Activated CD8-positive, alpha-beta memory T cell treated with anti-CD3 and anti-CD28 coated beads for 24 hours (primary cell): ENCODE data around the gene FAM184B.

Experiments used
- DNase-seq: peaks from one replicate; pipeline ENCODE4 v3.0.0-alpha.2; 2020

FAM184B gene

DNA sequence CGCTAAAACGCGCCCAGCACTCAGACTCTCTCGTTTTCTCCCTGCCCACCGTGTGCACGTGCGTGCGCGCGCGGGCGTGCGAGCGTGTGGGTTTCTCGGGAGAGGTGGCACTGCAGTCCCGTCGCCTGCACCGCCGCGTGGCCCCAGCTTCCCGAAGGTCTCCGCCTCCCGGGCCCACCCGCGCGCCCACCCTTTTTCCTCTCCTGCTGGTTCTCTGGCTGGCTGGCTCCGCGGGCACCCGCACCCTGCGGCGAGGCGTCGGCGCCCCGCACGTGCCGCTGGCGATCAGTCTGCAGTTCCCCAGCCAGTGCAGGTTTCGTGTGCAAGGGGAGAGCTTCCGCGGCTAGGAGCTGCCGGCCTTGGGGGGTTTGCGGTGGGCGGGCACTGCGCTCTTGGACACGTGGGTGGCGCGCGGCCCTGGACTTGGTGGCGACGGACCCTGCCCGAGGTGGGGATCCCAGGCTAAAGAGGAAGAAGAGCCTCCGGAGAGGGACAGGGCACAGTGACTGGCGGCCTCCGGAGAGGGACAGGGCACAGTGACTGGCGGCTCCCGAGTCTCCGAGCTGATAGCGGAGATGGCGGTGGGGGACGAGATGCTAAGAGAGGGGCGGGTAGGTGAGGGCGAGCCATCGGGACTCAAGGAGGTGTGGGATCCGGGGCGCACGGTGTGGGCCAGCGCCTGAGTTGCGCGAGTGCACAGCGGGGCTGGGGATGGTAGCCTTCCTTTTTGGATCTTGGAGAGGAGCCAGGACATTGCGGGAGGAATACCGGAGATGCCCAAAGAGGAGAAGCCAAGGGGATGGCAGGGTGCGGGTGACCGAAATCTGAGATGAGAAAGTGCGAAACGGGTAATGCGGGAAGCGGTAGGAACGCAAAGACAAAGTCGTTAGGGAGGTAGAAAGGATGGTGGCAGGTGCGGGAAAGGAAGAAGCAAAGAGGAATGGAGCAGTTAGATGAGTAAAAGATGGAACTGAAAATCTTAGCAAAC, at the start of gene FAM184B:
FAM184B (minus strand) TSS at position 322 of the 988 bp plus-strand sequence. CDS start 322 bp downstream, outside the sequence.
- DNase-seq, result peak; percentile 60

DNA sequence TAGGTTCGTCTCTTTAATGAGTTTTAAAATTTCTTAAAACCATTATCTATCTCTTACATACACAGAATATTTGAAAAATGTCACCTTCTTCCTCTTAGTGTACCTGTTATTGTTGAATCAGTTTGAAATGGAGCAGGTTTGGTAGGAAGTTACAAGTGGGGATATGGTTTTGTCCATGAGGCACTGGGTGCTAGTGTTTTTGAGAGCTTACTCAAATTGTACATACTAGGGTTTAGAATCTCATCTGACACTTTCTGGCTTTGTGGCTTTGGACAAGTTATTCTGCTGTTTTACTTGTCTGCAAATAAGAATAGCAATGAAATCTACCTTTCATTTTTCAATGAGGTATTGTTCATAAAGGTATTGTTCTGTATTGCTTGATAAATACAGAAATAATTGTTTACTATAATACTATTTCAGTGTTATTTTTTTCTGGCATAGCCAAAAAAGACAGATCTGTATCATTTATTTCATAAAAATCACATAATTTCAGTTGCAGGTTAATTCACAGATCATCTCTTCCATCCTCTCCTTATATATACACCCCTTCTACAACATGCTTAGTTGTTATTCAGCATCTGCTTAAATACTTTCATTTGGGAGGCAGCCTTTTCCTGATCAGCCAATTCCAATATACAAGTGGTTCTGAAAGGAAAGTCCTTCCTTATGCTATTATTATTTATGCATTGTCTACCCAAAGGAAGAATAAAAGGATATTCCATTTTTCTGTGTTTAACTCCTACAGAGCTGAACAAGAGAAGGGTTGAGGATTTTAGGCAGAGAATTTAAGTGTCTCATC, 42.6 kb upstream of the FAM184B start:
- no peak for DNase-seq

GRCh38 chr4:17817027-17817426, 35.6 kb upstream of the FAM184B start:
- DNase-seq, result no peak

DNA sequence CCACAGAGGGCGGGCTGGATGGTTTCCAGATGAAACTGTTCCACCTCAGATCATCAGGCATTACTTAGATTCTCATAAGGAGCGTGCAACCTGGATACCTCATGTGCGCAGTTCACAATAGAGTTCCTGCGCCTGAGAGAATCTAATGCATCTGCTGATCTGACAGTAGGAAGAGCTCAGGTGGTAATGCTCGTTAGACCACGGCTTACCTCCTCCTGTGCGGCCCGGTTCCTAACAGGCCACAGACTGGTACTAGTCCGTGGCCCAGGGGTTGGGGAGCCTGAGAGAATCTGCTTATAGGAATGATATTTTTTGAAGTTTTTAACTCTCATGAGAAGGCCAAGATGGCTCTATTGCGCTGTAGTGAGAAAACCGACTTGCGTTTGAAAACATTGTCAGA, 34.7 kb upstream of the FAM184B start:
- DNase-seq, result no peak

- no peak for DNase-seq
Observed at GRCh38 chr4:17814140-17814539, 32.7 kb upstream of the FAM184B start.

DNA sequence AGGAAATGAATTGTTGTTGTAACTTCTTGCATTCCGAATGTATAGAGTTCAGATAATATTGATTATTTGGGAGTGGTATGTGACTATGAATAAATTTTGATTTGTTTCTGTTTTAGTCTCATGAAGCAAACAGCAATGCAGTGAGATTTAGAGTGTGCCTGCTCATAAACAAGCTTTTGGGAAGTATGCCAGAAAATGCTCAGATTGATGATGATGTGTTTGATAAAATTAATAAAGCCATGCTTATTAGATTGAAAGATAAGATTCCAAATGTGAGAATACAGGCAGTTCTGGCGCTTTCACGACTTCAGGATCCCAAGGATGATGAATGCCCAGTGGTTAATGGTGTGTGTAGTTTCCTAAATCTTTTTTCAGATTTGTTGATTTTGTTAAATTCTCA, 31.4 kb upstream of the FAM184B start:
- no peak for DNase-seq

- no peak for DNase-seq
Observed at GRCh38 chr4:17812125-17812524, 30.7 kb upstream of the FAM184B start.

DNA sequence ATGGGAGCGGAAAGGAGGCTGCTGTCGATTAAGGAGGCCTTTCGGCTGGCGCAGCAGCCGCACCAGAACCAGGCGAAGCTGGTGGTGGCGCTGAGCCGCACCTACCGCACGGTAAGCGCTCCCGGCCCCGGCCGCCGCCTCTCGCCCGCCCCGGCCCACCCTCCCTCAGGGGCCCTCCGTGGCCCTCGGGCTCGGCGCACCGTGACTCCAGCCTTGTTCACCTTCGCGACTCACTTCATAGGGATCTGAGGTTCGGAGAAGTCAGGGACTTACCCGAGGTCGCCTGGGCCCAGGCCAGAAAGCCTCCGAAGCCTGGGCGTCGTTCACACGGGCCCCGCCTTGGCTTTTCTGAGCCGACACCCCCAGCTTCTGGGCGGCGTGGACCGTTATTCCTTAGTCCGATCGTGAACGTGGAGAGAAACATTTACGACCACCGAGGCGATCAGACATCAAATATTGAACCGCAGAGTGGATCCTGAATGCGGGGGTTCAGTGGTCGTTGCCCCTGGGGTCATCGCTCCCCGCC, 29.7 kb upstream of the FAM184B start:
- no peak for DNase-seq

GRCh38 chr4:17810260-17811077, 29.0 kb upstream of the FAM184B start, which contains the start of the genes DCAF16 and NCAPG:
DCAF16 (minus strand) TSS chr4:17810757; CDS start chr4:17804141, 6,616 bp downstream.
NCAPG (plus strand) TSS chr4:17810979; CDS start chr4:17811078, 99 bp downstream.
- peak; percentile 100 for DNase-seq

GRCh38 chr4:17809667-17810066, 28.2 kb upstream of the FAM184B start:
- no peak for DNase-seq

DNA sequence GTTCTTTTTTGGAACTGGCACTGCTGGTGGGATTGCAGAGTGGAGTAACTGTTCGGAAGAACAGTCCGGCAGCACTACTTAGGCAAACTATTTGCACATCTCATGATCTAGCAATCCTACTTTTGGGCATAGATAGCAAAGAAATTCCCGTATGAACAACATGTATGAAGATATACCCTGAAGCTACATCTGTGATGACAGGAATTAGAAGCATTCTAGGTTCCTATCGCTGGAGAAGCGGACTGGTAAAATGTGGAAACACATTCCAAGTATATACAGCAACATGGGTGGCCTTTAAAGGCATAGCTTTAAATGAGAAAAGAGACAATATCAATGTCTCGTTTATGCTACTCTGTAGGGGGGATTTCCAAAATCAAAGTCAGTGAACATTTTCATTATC, 26.0 kb upstream of the FAM184B start:
- no peak for DNase-seq

- no peak for DNase-seq
Observed at GRCh38 chr4:17805580-17806155, 24.2 kb upstream of the FAM184B start.

GRCh38 chr4:17797808-17798207, 16.4 kb upstream of the FAM184B start:
- no peak for DNase-seq

- no peak for DNase-seq
Observed at GRCh38 chr4:17794730-17795129, 13.3 kb upstream of the FAM184B start.

- DNase-seq, result no peak
Observed at GRCh38 chr4:17788956-17789355, 7.5 kb upstream of the FAM184B start.

- no peak for DNase-seq
Observed at GRCh38 chr4:17787315-17787714, 5.9 kb upstream of the FAM184B start.

GRCh38 chr4:17786567-17786966, 5.1 kb upstream of the FAM184B start:
- no peak for DNase-seq

- no peak for DNase-seq
Observed at GRCh38 chr4:17785858-17786257, 4.4 kb upstream of the FAM184B start.

- DNase-seq, result no peak
Observed at GRCh38 chr4:17780501-17781299, 721 bp downstream of the FAM184B start.

GRCh38 chr4:17778431-17778830, 3.0 kb downstream of the FAM184B start:
- DNase-seq, result no peak

DNA sequence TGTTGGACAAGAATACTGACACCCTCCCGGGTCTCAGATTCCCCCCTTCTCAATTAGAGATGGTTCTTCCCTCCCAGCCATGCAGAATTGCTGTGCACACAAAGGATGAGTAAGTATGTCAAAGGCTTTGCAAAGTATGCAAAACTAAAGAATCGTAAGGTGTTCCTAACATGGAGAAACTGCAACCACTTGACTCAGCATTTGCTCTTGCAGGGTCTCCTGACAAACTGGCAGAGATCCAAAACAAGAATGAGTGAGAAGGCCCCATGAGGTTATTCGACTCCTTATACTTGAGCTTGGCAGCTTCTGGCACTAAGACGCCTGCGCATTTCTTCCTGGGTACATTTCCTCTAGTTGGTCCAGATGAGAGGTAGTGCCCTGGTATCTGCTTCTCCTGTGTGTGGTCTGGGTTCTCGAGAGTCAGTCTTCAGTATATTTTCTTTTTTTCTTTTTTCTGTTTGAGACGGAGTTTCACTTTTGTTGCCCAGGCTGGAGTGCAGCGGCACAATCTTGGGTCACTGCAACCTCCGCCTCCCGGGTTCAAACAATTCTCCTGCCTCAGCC, 8.2 kb downstream of the FAM184B start:
- no peak for DNase-seq
